Ascending aorta (tissue), 2 donors: ENCODE measurements around the gene PIGO. TPM values are rescaled to one million over a fixed set of nuclear protein-coding genes. Genes with fewer than 3 reads are reported as not detected.

ENCODE experiments used
- DNase-seq, 2 donors: peaks; one replicate each; pipeline ENCODE4 v3.0.0-alpha.2; 2019; ENCODE audit warnings: low spot score in 2 of 2
- H3K27ac ChIP-seq, 2 donors: fragments of 200-600 bp; sonication (generic); one replicate each; pipeline ENCODE4 v1.5.1; 2016 to 2017; ENCODE audit warnings: mild to moderate bottlenecking in 1 of 2
- H3K27me3 ChIP-seq: fragments of 200-600 bp; sonication (generic); one replicate; pipeline ENCODE4 v1.5.1; 2017
- H3K36me3 ChIP-seq, 2 donors: fragments of 200-600 bp; sonication (generic); one replicate each; pipeline ENCODE4 v1.5.1; 2016
- H3K4me1 ChIP-seq, 2 donors: fragments of 200-600 bp; sonication (generic); one replicate each; pipeline ENCODE4 v1.5.1; 2016 to 2017; ENCODE audit warnings: mild to moderate bottlenecking in 1 of 2
- H3K4me3 ChIP-seq, 2 donors: fragments of 200-600 bp; sonication (generic); one replicate each; pipeline ENCODE4 v1.5.1; 2016 to 2017; ENCODE audit warnings: mild to moderate bottlenecking in 1 of 2
- H3K9me3 ChIP-seq, 2 donors: fragments of 200-600 bp; sonication (generic); one replicate each; pipeline ENCODE4 v1.5.1; 2016
- intact Hi-C: fragments of 100-400 bp; cut with DNase I; formaldehyde crosslinking; loops from one replicate; pipeline ENCODE4 v1.15.1; 2023
- total RNA-seq: library from RNA; depleted of rRNA; stranded (reverse); fragments of >200 nt; gene quantifications from one replicate; pipeline ENCODE4 v1.1.0, GENCODE V29; 2016
- TF ChIP-seq, protein P1 (sequence below), 3 experiments: fragments of 200-600 bp in 2 of 3; fragments of 450-650 bp in 1 of 3; sonication (generic) in 2 of 3; IDR thresholded peaks; one replicate each; pipeline ENCODE4 v1.5.1; 2016 to 2019; ENCODE audit warnings: antibody characterized with exemption in 3 of 3, mild to moderate bottlenecking in 1 of 3, moderate library complexity in 1 of 3

PIGO gene
- total RNA-seq, 1 donor from 2014 or later: 2.4 TPM

- TF ChIP-seq, protein P1, sequence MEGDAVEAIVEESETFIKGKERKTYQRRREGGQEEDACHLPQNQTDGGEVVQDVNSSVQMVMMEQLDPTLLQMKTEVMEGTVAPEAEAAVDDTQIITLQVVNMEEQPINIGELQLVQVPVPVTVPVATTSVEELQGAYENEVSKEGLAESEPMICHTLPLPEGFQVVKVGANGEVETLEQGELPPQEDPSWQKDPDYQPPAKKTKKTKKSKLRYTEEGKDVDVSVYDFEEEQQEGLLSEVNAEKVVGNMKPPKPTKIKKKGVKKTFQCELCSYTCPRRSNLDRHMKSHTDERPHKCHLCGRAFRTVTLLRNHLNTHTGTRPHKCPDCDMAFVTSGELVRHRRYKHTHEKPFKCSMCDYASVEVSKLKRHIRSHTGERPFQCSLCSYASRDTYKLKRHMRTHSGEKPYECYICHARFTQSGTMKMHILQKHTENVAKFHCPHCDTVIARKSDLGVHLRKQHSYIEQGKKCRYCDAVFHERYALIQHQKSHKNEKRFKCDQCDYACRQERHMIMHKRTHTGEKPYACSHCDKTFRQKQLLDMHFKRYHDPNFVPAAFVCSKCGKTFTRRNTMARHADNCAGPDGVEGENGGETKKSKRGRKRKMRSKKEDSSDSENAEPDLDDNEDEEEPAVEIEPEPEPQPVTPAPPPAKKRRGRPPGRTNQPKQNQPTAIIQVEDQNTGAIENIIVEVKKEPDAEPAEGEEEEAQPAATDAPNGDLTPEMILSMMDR (IDR thresholded peaks at IDR 0.05): no peak
- H3K36me3 ChIP-seq: peaks cover 8 to 32% of the 10 kb centered on the region in 2 donors
- H3K27ac ChIP-seq: no peak overlapping the region
- H3K27me3 ChIP-seq: no peaks in the 10 kb centered on the region
- no peak overlapping the region for H3K4me3 ChIP-seq
- intact Hi-C loops: no loop called here
- no peaks in the 10 kb centered on the region for H3K9me3 ChIP-seq
- DNase-seq: no peak
- peaks cover 4 to 23% of the 10 kb centered on the region in 2 donors for H3K4me1 ChIP-seq
These were observed 1.2 kb upstream of the PIGO start for GRCh38 chr9:35097573-35097972.

DNA sequence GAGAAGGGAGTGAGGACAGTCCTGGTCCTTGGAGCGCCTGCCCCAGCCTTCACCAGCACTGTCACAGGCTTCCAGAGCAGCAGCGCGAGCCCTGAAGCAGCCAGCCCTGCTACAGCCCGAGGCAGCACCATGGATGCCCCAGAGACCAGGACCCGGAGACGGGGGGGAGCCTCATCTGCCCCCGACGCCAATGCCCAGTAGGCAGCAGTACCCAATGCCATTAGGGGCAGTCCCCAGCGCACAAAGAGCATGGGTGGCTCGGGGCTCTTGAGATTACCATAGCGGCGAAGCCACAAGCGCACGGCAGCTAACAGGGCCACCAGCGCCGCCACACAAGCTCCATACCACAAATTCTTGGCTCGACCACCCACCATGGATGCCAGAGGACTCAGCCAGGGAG, 4.9 kb downstream of the PIGO start:
- TF ChIP-seq, protein P1 (IDR thresholded peaks at IDR 0.05): no peak
- Histone ChIP-seq H3K27me3 (no peaks in the 10 kb centered on the region), H3K4me1 (peaks cover 0 to 7% of the 10 kb centered on the region in 2 donors), H3K36me3 (peaks cover 47 to 66% of the 10 kb centered on the region in 2 donors), H3K27ac (no peak overlapping the region), H3K9me3 (no peaks in the 10 kb centered on the region), H3K4me3 (no peak overlapping the region)
- intact Hi-C loops: no loop called here
- no peak for DNase-seq

GRCh38 chr9:35089434-35089833, 7.0 kb downstream of the PIGO start:
- Histone ChIP-seq H3K36me3 (peaks cover 47 to 66% of the 10 kb centered on the region in 2 donors), H3K4me1 (no peaks in the 10 kb centered on the region), H3K27me3 (no peaks in the 10 kb centered on the region), H3K4me3 (no peak overlapping the region), H3K27ac (no peak overlapping the region), H3K9me3 (no peaks in the 10 kb centered on the region)
- intact Hi-C loops: no loop called here
- TF ChIP-seq, protein P1 (IDR thresholded peaks at IDR 0.05): no peak
- no peak for DNase-seq

GRCh38 chr9:35085078-35085477, 11.3 kb downstream of the PIGO start:
- H3K36me3 ChIP-seq: peaks cover 18 to 29% of the 10 kb centered on the region in 2 donors
- TF ChIP-seq, protein P1 (IDR thresholded peaks at IDR 0.05): no peak
- no peaks in the 10 kb centered on the region for H3K4me1 ChIP-seq
- intact Hi-C loops: no loop called here
- no peaks in the 10 kb centered on the region for H3K27me3 ChIP-seq
- H3K9me3 ChIP-seq: no peaks in the 10 kb centered on the region
- DNase-seq: no peak
- H3K4me3 ChIP-seq: no peak overlapping the region
- no peak overlapping the region for H3K27ac ChIP-seq

DNA sequence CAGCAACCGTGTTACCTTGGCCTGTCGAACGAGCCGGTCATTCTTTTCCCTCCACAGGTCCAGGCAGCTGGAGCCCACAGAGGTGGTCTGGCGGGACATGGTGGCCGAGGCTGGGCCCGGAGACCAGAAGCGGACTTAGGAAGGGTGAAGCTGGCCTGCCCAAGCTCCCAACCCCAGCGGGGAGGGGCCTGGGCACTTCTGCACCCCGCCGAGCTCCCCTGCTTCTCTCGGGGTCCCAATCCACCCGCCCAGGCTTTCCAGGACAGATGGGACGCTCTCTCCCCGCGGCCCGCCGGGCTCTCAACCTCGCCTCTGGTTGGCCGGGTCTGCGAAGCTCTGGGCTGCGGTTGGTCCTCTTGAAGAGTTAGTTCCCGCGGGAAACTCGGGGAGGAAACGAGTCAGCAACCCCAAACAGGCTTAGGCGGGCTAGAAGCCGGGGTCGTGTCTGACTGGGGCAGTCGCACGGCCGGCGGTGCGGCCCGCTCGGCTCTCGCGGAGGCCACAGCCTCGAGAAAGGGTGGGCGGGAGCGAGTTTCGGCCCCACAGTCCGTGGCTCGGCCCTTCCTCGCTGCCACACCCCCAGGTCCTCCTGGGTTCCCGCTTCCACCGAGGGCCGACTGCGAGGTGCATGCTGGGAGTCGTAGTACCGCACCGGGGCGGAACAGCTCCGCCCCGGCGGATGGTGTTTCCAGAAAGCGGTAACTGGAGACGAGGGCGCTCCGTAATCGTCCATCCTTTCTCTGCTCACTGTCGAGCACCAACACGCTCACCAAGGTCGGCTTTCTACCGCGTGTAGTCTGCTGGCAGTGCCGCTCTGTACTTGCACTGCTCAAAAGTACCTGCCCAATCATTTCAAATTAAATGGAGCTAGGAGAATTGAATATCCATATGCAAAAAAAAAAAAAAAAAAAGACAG, 16.7 kb downstream of the PIGO start, which contains the start of gene FANCG:
Gene FANCG, minus strand, starts transcription at position 517 of the 916 bp plus-strand sequence. Its CDS starts 418 bp downstream, at position 99.
- intact Hi-C loops: loop anchor here (1.0 to 10.0 kb wide), 4 partner anchors 7 to 425 kb away; partner anchors contain the start of genes IL11RA, PIGO and VCP

More for the DNA sequence above, 16.7 kb downstream of the PIGO start, which contains the start of gene FANCG:
- peak; percentile 71 to 95 for DNase-seq
- H3K27me3 ChIP-seq: no peaks in the 10 kb centered on the region
- no peaks in the 10 kb centered on the region for H3K36me3 ChIP-seq
- H3K4me3 ChIP-seq: peak within 1 kb of the TSS; percentile 76 to 81
- TF ChIP-seq, protein P1 (IDR thresholded peaks at IDR 0.05): no peak
- H3K9me3 ChIP-seq: no peaks in the 10 kb centered on the region
- H3K27ac ChIP-seq: peak within 1 kb of the TSS; percentile 48 to 77
- peaks cover 6 to 10% of the 10 kb centered on the region in 2 donors for H3K4me1 ChIP-seq
